ENCODE results near the gene FAM228B.

GRCh38 chr2:24211408-24211807, 88.1 kb downstream of the FAM228B start:
- TF ChIP-seq, protein P1, sequence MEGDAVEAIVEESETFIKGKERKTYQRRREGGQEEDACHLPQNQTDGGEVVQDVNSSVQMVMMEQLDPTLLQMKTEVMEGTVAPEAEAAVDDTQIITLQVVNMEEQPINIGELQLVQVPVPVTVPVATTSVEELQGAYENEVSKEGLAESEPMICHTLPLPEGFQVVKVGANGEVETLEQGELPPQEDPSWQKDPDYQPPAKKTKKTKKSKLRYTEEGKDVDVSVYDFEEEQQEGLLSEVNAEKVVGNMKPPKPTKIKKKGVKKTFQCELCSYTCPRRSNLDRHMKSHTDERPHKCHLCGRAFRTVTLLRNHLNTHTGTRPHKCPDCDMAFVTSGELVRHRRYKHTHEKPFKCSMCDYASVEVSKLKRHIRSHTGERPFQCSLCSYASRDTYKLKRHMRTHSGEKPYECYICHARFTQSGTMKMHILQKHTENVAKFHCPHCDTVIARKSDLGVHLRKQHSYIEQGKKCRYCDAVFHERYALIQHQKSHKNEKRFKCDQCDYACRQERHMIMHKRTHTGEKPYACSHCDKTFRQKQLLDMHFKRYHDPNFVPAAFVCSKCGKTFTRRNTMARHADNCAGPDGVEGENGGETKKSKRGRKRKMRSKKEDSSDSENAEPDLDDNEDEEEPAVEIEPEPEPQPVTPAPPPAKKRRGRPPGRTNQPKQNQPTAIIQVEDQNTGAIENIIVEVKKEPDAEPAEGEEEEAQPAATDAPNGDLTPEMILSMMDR (conservative IDR thresholded peaks at IDR 0.05) = no peak
- no peak for TF ChIP-seq EZH2 (IDR thresholded peaks at IDR 0.05; ENCODE audit: low read depth)

Measured in PC-9 (cell line).